HG02798 (cell line): Measurements from ENCODE around the gene ADAM12.

Source experiments
- ATAC-seq: cut with Tn5 transposase; IDR thresholded peaks from one replicate; pipeline ENCODE4 v1.9.1; 2021; ENCODE audit warnings: mild to moderate bottlenecking; ENCODE audit not compliant: unreplicated experiment, poor library complexity

Gene ADAM12

GRCh38 chr10:126011995-126012394 is 376.3 kb downstream of the ADAM12 start:
- no peak for ATAC-seq

- no peak for ATAC-seq
These were observed 378.6 kb downstream of the ADAM12 start for GRCh38 chr10:126009650-126010049.

GRCh38 chr10:126006906-126007305 is 381.4 kb downstream of the ADAM12 start:
- ATAC-seq: no peak

GRCh38 chr10:126006264-126006663 is 382.0 kb downstream of the ADAM12 start:
- ATAC-seq: no peak

- ATAC-seq: no peak
These were observed 383.5 kb downstream of the ADAM12 start for GRCh38 chr10:126004752-126005151.

GRCh38 chr10:126001576-126001975 is 386.7 kb downstream of the ADAM12 start:
- ATAC-seq: no peak

- ATAC-seq: no peak
These were observed 388.6 kb downstream of the ADAM12 start for GRCh38 chr10:125999694-126000093.

GRCh38 chr10:125997586-125997985 is 390.7 kb downstream of the ADAM12 start:
- no peak for ATAC-seq

- ATAC-seq: no peak
These were observed 392.5 kb downstream of the ADAM12 start for GRCh38 chr10:125995726-125996304.

- ATAC-seq: no peak
These were observed 393.7 kb downstream of the ADAM12 start for GRCh38 chr10:125994601-125995000.

GRCh38 chr10:125992254-125992653 is 396.0 kb downstream of the ADAM12 start:
- ATAC-seq: no peak

- no peak for ATAC-seq
These were observed 396.9 kb downstream of the ADAM12 start for GRCh38 chr10:125991392-125991791.

- ATAC-seq: no peak
These were observed 397.3 kb downstream of the ADAM12 start for GRCh38 chr10:125990974-125991373.

GRCh38 chr10:125989791-125990190 is 398.5 kb downstream of the ADAM12 start:
- ATAC-seq: no peak

GRCh38 chr10:125985557-125986240 is 402.6 kb downstream of the ADAM12 start:
- no peak for ATAC-seq

- no peak for ATAC-seq
These were observed 403.3 kb downstream of the ADAM12 start for GRCh38 chr10:125984865-125985495.

- no peak for ATAC-seq
These were observed 403.9 kb downstream of the ADAM12 start for GRCh38 chr10:125984346-125984745.

GRCh38 chr10:125983656-125984055 is 404.6 kb downstream of the ADAM12 start:
- no peak for ATAC-seq

GRCh38 chr10:125983161-125983560 is 405.1 kb downstream of the ADAM12 start:
- ATAC-seq: no peak

- ATAC-seq: peak; percentile 70
These were observed 405.9 kb downstream of the ADAM12 start for GRCh38 chr10:125982260-125982948.

GRCh38 chr10:125980521-125981035 is 407.7 kb downstream of the ADAM12 start:
- no peak for ATAC-seq
